GM18861 (cell line): Measurements from ENCODE around the gene TMEM9B.
A peak's percentile ranks its signal among the peaks of the same experiment; 100 is the strongest.

ENCODE experiments used
- ATAC-seq: cut with Tn5 transposase; IDR thresholded peaks from one replicate; pipeline ENCODE4 v1.9.1; 2021; ENCODE audit not compliant: unreplicated experiment

Gene TMEM9B

DNA sequence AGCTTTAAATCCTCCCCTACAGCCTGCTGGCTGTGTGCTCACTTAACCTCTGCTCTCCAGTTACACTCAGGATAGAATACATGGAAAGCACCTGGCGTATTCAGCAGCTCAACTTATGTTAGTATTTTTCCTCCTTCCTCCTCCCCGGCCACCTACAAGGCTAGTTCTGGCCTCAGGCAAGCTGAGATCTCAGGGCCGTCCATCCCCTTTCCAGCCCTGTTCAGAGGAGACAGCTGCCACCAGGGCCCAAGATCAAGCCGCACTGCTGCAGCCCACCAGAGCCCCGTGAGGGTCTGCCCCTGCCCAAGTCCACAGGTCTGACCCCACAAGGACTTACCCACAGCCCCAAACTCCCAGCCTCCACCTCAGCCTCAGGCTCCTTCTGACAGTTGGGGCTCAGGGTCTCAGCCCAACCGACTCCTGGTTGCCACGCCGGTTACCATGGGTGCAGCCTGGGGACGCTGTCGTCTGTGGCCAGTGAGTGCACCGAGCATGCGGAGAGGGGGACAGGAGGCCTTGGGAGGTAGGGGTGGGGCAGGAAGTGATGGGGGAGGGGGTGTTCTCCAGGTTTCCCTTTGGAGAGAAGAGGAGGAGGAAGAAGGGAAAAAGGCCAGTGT is 31.6 kb downstream of the TMEM9B start, which contains the start of gene C11orf16:
Gene C11orf16 (minus strand): TSS at position 384 of the 617 bp plus-strand sequence. CDS start 639 bp downstream, outside the sequence.
- ATAC-seq, result no peak

DNA sequence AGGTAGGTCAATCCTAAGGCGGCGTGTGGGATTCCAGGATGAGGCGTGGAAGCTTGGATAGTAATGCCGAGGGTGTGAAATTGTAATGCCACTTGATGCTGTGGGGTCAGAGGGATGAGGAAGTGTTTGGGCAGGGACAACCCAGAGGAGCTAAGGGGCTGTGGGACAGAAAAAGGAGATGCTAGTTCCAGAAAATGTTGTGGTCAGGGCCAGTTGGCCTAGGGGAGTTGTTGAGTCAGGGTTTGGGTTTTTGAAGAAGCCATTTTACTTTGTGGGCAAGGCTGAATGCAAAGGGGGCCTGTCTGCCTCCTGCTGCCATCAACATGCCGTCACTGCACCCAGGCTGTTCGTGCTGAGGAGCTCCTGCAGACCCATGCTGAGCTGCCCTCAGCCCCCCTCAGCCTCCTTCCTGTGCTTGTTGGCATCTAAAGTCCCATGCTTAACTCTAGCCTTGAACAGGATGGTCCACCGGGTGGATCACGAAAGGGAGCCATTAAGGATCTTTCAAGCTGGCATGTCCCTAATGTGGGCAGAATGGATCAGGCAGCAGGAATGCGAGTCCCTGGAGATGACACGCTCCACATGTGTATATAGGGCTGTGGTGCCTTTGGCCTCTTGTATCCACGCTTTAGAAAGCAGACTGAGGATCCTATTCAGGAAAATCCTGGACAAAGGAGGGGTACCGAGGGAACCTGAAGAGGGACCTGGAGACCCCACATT is 33.6 kb downstream of the TMEM9B start:
- no peak for ATAC-seq

DNA sequence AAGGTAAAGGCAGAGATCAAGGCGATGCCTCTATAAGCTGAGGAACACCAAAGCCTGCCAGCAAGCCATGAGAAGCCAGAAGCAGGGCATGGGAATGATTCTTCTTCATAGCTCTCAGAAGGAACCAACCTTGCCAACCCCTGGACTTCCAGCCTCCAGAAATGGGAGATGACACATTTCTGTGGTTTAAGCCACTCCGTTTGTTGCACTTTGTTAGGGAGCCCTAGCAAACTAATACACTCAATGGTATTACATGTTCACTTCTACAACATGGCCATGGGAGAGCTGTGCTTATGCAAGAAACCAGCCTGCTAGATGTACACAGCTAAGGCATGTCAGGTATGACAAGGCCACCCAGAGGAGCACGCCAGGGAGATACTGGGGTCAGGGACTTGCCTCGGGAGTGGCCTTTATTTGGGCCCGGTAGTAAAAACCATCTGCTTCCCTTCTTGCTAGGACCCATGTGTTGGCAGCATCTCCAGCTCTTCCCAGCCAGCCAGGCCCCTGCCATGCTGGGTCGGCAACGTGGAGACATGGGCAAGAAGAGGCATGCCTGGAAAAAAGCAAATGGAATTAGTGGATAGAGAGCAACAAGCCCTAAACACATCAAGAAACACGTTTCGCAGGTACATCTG is 35.1 kb downstream of the TMEM9B start:
- no peak for ATAC-seq

DNA sequence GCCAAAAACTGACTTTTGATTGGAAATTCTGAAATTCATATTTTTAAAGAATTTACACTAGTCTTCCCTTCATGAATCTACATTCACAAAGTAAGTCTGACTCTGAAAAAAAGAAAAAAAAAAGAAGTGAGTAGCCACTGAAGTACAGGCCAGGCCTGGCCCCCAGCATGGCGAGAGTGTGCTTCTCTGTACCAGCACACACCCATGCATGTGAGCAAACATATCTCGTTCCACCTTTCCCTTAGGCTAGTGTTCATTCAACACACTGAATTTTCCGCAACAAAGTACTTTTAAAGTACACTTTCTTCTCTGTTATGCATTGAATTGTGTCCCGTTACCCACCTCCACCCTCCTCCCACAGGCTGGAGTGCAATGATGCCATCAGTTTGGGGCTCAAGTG is 36.0 kb downstream of the TMEM9B start:
- ATAC-seq, result no peak

DNA sequence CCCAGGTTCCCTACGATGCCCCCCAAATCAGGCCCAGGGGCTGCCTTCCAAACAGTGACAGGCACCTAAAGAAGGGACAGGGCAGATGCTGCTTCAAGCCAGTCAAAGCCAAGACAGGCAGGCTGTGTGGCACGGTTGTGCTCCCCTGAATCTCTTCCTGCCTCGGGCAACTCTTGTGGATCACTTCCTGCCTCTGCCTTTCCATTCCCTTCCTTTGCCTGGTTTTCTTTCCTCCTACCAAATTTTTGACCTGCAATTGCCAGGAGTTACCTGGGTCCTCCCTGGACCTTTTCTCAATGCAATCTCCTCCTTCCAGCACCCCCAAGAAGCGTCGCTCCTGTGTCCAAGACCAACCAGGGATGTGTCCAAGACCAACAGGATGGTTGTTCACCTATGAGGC is 37.0 kb downstream of the TMEM9B start:
- ATAC-seq, result no peak

DNA sequence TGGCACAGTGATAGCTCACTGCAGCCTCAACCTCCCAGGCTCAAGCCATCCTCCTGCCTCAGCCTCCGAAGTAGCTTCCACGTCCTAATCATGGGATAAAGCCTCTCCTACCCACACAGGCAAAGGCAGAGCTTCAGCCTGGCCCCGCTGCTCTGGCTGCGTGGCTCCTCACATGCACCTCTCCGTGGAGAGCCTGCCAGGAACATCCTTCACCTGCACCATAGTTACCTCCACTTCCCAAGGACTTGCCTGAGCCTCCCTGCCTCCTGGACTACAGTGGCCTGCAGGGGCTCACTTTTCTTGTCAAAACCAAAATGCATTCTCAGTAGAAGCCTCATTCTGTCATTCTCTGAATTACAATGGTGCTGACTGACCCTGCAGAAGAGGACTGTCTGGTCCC is 38.0 kb downstream of the TMEM9B start:
- ATAC-seq, result no peak

DNA sequence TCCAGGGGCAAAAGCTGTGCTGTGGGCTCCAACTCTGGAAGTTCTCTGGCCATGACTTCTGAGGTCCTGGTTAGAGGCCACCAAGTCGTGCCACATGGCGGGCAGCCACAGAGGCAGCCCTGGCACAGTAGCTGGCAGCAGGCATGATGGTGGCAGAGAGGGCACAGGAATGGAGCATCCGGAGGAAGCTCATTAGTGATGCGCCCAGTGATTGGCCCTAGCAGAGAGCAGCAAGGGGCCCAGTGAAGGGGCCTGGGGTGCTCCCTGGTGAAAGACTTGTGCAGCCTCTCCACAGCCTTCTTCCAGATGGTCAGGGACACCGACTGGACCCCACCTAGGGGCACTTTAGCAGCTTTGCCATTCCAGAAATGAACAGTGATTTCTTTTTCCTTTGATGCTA is 38.5 kb downstream of the TMEM9B start:
- ATAC-seq, result no peak

DNA sequence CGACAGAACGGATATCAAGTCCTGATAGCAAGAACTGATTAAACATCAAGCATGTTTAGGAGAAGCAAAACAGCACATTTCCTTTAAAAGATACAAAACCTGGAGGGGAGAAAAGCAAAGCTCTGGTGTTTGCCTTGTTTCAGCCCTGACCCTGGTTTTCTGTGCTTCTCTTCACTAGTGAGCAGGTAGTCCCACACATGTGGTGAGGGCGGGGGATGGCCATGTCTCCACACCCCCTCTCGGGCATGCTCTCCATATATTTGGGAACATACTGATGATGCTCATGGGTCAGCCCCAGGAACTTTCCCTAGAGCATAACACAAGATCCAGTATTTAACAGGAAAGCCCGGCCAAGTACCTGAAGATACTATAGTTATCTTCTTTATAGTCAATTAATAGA is 41.6 kb downstream of the TMEM9B start:
- no peak for ATAC-seq

DNA sequence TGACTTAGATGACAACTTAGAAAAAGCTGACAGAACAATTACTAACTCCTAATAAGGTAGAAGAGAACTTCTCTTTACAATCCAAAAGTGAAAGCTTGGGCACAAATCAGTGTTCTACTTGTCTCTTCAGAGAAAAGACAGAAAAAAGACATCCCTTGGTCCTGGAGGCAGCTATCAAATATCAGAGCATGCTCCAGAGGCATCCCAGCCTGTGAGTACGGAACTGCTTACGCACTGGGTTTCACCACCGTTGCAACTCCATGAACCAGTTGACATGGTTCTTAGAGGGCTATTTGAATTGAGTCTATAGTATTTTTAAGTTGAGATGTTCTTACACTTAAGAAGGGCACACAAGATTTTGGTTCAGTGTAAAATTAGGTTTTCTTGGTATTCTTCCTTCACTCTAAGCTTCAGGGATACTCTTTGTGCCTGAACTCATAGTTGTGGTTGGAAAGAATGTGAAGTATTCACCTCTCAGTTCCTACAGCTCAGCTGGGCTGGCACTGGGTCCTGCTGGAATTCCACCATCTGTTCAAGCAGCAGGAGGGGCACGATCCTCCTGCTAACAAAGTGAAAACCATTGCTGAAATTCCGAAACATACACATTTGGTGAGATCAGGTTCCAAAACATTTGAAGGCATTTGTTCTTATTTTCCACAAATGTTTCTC is 47.0 kb downstream of the TMEM9B start:
- ATAC-seq, result no peak

DNA sequence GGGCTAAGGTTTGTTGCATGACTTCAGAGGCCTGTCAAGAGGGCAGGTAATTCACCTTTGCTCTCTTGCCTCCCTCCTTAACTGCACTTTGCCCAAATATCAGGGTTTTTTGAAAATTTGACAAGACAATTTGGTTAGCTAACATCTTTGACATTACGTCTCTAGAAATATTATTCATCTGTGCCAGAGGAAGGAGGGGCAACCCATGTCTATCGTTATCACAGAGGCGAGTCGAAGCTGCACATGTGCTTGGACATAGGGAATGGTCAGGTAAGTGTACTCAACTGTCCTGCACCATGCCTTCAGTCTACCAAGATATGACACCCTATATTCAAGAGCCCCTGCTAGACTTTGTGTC is 49.6 kb downstream of the TMEM9B start:
- no peak for ATAC-seq

DNA sequence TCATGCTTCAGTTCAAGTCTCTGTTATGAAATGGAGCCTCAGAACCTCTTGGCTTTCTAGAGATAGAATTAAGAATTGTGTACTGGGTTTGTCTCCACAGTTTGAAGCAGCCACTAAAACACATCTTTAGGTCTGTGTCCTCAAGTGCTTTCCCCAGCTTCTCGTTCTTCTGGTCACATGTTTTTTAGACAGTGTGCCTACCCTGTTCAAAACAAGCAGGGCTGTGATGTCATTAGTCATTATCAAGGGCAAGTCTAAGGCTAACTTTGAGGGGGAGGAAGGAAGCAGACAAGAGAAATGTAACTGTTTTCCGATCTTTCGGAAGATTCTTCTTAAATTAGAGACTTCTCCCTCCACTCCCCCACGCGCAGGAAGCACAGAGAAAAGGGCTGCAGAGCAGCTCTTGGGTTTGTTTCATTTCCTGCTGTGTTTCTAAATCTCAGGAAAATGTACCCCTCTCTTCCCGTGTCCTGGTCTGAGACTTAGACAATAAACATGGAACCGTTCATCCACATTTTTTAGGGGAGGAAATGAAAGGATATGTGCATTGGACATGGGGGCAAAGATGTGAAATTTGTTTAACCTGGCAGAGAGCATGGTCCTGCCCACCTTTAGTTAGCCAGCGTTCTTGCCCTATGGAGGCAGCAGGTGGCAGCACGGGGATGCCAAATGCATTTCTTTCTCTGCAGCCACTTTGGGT is 50.1 kb downstream of the TMEM9B start:
- ATAC-seq, result no peak

DNA sequence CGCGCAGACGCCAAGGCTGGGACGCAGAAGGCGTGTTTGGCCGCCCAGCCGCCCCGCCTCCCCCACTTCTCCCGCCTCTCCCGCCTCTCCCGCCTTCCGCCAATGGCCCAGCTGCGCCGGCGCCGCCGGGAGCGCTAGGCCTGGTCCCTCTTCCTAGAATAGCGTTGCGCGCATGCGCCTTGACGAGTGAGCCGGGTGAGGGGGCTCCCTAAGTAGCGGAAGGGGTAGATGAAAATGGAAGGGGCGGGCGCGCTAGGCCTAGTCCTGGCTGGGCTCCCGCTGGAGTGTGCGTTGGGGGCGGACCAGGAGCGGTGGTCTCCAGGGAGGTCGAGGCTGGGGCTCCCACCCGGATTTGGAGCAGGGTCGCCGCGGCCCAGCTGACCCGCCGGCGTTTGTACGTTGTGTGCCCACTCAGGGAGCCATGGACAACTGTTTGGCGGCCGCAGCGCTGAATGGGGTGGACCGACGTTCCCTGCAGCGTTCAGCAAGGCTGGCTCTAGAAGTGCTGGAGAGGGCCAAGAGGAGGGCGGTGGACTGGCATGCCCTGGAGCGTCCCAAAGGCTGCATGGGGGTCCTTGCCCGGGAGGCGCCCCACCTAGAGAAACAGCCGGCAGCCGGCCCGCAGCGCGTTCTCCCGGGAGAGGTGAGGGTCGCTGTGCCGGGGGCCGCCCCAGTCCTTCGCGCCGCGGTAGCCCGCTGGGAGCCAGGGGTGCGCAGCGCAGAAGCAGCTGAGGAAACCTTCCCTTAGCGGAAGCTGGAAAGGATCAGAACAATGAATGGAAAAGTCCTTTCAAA is 53.0 kb downstream of the TMEM9B start, which contains the start of gene AKIP1:
Gene AKIP1 (plus strand): TSS at position 161 of the 795 bp plus-strand sequence. CDS start 261 bp downstream, at position 422.
- peak; percentile 64 for ATAC-seq

DNA sequence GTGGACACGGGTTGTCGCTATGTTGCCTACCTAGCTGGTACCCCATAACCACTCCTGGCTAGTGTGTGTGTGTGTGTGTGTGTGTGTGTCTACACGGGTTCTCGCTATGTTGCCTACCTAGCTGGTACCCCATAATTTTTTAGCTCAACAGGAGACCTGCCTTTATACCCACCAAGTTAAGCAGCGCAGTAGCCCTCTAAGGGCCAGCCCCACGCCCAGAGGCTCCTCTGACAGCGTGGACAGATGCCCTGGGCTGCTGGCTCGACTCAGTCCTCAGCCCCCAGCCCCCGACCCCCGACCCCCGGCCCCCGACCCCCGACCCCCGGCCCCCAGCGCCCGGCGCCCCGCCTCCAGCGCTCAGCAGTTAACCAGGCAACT is 53.6 kb downstream of the TMEM9B start:
- ATAC-seq, result no peak

DNA sequence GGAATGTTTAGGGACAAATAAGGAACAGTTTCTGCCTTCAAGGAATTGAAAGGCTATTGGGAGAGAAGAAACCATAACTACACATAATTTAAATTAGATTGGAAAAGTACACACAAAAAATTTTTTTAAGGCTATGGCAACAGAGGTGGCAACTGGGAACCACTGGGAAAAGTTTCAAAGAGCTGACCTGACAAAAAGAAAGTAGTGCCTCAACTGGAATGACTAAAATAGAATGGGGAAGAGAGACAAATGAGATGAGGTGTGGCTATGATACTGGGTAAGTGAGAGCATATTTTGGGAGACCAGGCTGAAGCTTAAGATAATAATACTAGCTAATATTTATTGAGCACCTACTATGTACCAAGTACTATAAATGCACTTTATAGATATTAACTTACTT is 56.1 kb downstream of the TMEM9B start:
- no peak for ATAC-seq

DNA sequence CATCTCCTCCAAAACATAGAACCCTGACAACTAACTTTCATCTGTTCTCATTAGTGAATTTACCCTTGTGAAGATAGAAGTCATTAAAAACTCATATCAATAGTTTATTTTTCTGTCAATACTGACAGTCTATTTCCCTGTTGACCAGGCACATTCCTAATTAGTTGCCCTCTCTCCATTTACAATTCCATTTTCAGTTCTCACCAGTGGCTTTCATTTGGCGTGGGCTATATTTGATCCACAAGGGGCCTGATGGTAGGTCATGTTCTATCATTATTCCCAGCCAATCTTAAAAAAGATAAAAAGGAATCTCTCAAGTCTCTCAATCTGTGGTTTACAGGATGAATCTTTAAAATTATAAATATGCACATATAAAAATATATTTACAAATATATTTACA is 57.1 kb downstream of the TMEM9B start:
- no peak for ATAC-seq

DNA sequence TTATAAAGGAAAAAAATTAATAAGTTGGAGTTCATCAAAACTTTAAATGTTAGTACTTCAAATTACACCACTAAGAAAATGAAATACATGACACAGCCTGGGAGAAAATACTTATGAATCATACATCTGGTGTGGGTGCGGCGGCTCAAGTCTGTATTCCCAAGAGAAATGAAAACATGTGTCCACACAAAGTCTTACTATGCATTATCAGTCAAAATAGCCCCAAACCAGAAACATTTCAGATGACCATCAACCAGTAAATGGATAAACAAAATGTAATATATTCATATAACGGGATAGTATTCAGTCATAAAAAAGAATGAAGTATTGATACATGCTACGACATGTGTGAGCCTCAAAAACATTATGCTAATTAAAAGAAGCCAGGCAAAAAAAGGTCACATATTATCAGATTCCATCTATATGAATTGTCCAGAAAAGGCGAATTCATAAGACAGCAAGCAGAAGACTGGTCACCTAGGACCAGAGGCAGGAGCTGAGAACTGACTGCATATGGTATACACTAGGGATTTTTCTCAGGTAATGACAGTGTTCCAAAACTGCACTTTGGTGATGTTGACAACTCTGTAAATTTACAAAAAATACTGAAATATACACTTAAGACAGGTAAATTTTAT is 58.6 kb downstream of the TMEM9B start:
- no peak for ATAC-seq

DNA sequence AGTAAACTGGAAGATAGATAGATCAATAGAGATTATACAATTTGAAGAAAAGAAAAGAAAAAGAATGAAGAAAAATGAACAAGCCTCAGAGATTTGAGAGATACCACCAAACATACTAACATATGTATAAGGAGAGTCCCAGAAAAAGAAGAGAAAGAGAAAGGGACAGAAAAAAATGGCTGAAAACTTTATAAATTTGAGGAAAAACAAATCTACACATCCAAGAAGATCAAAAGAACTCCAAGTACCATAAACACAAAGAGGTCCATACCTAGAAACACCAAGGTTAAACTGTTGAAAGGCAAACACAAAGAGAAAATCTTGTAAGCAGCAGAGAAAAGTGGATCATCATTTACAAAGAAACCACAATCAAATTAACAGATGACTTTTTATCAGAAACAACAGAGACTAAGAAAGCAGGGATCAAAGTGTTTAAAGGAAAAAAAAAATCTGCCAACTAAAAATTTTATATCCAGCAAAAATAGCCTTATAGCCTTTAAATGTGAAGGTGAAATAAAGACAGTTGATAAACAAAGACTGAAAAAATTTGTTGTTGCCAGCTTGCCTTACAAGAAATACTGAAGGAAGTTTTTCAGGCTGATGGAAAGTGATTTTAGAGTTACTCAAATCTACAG is 65.0 kb downstream of the TMEM9B start:
- no peak for ATAC-seq
